ENCODE data around the gene ZBED6. TPM values are rescaled to one million over a fixed set of nuclear protein-coding genes. Genes with fewer than 3 reads are reported as not detected.
"Not testable (repeated sequence)": the region's sequence is repeated elsewhere in the genome, so short reads cannot be mapped to it uniquely, and the experiment has no call there.

ZBED6 gene
- total RNA-seq, 1 donor from 2014 or later: 13.6 TPM

DNA sequence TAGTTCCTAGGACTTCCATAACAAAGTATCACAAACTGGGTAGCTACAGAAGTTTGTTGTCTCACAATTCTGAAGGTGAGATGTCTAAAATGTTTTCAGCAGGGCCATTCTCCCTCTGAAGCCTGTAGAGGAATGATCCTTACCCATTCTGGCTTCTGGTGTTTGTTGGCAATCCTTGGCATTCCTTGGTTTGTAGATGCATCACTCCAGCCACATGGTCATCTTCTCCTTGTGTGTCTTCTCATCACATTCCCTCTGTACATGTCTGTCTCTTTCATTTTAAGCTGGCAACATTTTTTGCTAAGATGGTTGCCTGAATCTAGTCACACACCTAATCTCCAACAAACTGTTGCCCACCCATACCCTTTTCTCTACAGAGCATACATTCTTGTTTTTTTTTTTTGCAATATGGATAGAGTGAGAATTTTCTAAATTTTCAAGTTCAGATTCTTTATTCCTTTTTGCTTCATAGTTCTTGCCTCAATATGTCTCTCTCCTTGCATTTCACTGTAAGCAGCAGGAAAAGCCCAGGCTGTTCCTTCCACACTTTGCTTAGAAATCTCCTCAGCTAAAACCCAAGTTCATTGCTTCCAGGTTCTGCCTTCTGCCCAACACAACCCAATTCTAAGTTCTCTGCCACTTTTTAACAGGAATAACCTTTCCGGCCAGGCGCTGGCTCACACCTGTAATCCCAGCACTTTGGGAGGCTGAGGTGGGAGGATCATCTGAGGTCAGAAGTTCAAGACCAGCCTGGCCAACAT lies 18.3 kb downstream of the ZBED6 start:
- H3K4me3 ChIP-seq (ENCODE audit: low read depth, low read length): no peak overlapping the region
- no peak for DNase-seq (ENCODE audit: low read depth)
- TF ChIP-seq, protein P1, sequence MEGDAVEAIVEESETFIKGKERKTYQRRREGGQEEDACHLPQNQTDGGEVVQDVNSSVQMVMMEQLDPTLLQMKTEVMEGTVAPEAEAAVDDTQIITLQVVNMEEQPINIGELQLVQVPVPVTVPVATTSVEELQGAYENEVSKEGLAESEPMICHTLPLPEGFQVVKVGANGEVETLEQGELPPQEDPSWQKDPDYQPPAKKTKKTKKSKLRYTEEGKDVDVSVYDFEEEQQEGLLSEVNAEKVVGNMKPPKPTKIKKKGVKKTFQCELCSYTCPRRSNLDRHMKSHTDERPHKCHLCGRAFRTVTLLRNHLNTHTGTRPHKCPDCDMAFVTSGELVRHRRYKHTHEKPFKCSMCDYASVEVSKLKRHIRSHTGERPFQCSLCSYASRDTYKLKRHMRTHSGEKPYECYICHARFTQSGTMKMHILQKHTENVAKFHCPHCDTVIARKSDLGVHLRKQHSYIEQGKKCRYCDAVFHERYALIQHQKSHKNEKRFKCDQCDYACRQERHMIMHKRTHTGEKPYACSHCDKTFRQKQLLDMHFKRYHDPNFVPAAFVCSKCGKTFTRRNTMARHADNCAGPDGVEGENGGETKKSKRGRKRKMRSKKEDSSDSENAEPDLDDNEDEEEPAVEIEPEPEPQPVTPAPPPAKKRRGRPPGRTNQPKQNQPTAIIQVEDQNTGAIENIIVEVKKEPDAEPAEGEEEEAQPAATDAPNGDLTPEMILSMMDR (conservative IDR thresholded peaks at IDR 0.05; ENCODE audit: low read depth, low read length): no peak

DNA sequence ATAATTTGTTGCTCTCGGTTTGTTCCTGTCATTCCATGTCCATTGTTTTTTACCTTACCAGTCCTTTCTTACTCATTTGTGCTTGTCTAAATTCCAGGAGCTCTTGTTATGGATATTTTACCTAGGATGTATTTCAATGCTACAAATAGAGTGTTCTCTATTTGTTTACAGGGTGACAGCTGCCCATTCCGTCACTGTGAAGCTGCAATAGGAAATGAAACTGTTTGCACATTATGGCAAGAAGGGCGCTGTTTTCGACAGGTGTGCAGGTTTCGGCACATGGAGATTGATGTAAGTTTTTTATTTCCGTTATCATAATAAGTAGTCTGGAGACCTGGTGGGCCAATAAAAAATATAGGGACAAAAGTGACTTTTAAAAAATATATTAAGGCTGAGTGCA lies 23.0 kb downstream of the ZBED6 start:
- H3K4me3 ChIP-seq (ENCODE audit: low read depth, low read length): no peak overlapping the region
- DNase-seq (ENCODE audit: low read depth): no peak
- TF ChIP-seq, protein P1 (conservative IDR thresholded peaks at IDR 0.05; ENCODE audit: low read depth, low read length): no peak

GRCh38 chr1:203823306-203823705 lies 27.9 kb downstream of the ZBED6 start:
- TF ChIP-seq, protein P1 (conservative IDR thresholded peaks at IDR 0.05; ENCODE audit: low read depth, low read length): no peak
- no peak for DNase-seq (ENCODE audit: low read depth)
- H3K4me3 ChIP-seq (ENCODE audit: low read depth, low read length): no peak overlapping the region

DNA sequence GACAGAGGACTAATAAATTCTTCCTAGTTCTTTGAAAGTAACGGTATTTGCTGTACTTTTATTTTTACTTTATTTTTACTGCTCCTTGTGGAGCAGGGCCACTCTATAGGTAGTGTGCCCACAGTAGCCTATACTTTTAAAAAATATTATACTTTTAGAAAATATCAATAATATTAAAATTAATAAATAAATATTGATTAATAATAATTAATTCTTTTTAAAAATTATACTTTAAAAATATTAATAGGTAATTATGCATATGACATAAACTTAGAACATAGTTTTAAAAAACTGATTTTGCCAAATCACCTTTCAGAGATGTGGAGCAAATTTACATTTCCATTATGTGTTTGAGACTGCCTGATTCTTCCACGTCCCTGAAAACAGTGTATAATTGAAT lies 30.8 kb downstream of the ZBED6 start:
- H3K4me3 ChIP-seq (ENCODE audit: low read depth, low read length): no peak overlapping the region
- no peak for DNase-seq (ENCODE audit: low read depth)
- TF ChIP-seq, protein P1 (conservative IDR thresholded peaks at IDR 0.05; ENCODE audit: low read depth, low read length): no peak

- TF ChIP-seq, protein P1 (conservative IDR thresholded peaks at IDR 0.05; ENCODE audit: low read depth, low read length): no peak
- H3K4me3 ChIP-seq (ENCODE audit: low read depth, low read length): no peak overlapping the region
- DNase-seq (ENCODE audit: low read depth): no peak
These were observed 32.6 kb downstream of the ZBED6 start for GRCh38 chr1:203828002-203828401.

DNA sequence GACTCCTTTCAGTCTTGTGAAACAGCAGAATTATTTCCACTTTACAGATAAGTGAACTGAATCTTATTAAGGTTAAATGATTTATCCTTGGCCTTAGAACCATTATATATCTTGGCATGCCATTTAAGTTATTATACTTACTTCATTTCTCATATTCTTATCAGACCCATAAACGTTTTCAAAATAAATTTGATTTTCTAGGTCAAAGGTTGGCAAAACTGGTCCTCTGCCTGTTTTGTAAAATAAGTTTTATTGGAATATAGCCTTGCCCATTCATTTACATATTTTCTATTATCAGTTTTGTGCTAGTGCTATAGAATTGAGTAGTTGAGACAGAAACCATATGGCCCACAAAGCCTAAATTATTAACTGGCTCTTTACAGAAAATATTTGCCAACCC lies 33.1 kb downstream of the ZBED6 start:
- H3K4me3 ChIP-seq (ENCODE audit: low read depth, low read length): no peak overlapping the region
- DNase-seq (ENCODE audit: low read depth): no peak
- TF ChIP-seq, protein P1 (conservative IDR thresholded peaks at IDR 0.05; ENCODE audit: low read depth, low read length): no peak

DNA sequence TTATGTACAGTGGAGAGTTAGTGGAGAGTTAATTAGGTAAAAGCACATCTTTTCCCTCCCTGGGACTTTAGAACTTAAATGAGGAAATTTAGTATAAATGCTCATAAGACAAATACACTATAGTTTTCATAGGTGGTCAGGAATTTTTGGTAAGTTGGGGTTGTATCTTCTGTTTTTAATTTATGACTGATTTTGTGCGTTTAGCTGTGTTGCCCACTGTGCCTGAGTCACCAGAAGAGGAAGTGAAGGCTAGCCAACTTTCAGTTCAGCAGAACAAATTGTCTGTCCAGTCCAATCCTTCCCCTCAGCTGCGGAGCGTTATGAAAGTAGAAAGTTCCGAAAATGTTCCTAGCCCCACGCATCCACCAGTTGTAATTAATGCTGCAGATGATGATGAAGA lies 33.8 kb downstream of the ZBED6 start:
- not testable (repeated sequence) for H3K4me3 ChIP-seq (ENCODE audit: low read depth, low read length); DNase-seq (ENCODE audit: low read depth)
